Stomach (tissue), 4 donors: ENCODE results near the gene LGR5.

ENCODE experiments used
- CTCF ChIP-seq, 7 experiments: fragments of 450-650 bp in 4 of 7; fragments of 200-600 bp in 3 of 7; sonication (generic) in 3 of 7; IDR thresholded peaks; one replicate each; pipeline ENCODE4 v1.5.1; 2016 to 2019; ENCODE audit warnings: antibody characterized with exemption in 7 of 7, control low read depth in 2 of 7, mild to moderate bottlenecking in 1 of 7
- EP300 ChIP-seq: sonication (generic); formaldehyde crosslinking; IDR thresholded peaks from one replicate; pipeline ENCODE4 v1.6.1; 2017; ENCODE audit warnings: antibody characterized with exemption
- POLR2A ChIP-seq, 4 donors: fragments of 450-650 bp; IDR thresholded peaks; one replicate each; pipeline ENCODE4 v1.6.1; 2016; ENCODE audit warnings: antibody characterized with exemption in 4 of 4, control low read depth in 2 of 4, mild to moderate bottlenecking in 1 of 4, moderate library complexity in 1 of 4
- POLR2AphosphoS5 ChIP-seq, 3 donors: sonication (generic); formaldehyde crosslinking; IDR thresholded peaks; one replicate each; pipeline ENCODE4 v1.6.1; 2016; ENCODE audit warnings: antibody characterized with exemption in 3 of 3

- no peak for TF ChIP-seq POLR2A (IDR thresholded peaks at IDR 0.05)
- TF ChIP-seq CTCF (IDR thresholded peaks at IDR 0.05) = no peak
- TF ChIP-seq POLR2AphosphoS5 (IDR thresholded peaks at IDR 0.05) = no peak
- TF ChIP-seq EP300 = no peak
These were observed 35.2 kb downstream of the LGR5 start for GRCh38 chr12:71474791-71475190.
